NB4 (cell line): Measurements from ENCODE around the gene CCDC60.
A peak's percentile ranks its signal among the peaks of the same experiment; 100 is the strongest.

Experiments
- DNase-seq: peaks from one replicate; pipeline ENCODE4 v3.0.0; 2010; ENCODE audit warnings: low read depth
- H3K4me3 ChIP-seq: one replicate; pipeline ENCODE4 v1.5.1; 2011; ENCODE audit warnings: mild to moderate bottlenecking, low read depth, low read length, moderate library complexity
- MYC ChIP-seq: IDR thresholded peaks from 2 replicates; pipeline ENCODE4 v1.6.1; 2011; ENCODE audit warnings: low read depth, low read length
- POLR2A ChIP-seq: IDR thresholded peaks from 2 replicates; pipeline ENCODE4 v1.6.1; 2011; ENCODE audit warnings: mild to moderate bottlenecking; ENCODE audit not compliant: insufficient read length; ENCODE audit errors: extremely low read depth
- TF ChIP-seq, protein P1 (sequence below): IDR thresholded peaks from one replicate; pipeline ENCODE4 v1.5.1; 2012; ENCODE audit warnings: low read depth, low read length
- TF ChIP-seq, protein P2 (sequence below): IDR thresholded peaks from 2 replicates; pipeline ENCODE4 v1.6.1; 2011; ENCODE audit warnings: low read depth, low read length

The CCDC60 gene

DNA sequence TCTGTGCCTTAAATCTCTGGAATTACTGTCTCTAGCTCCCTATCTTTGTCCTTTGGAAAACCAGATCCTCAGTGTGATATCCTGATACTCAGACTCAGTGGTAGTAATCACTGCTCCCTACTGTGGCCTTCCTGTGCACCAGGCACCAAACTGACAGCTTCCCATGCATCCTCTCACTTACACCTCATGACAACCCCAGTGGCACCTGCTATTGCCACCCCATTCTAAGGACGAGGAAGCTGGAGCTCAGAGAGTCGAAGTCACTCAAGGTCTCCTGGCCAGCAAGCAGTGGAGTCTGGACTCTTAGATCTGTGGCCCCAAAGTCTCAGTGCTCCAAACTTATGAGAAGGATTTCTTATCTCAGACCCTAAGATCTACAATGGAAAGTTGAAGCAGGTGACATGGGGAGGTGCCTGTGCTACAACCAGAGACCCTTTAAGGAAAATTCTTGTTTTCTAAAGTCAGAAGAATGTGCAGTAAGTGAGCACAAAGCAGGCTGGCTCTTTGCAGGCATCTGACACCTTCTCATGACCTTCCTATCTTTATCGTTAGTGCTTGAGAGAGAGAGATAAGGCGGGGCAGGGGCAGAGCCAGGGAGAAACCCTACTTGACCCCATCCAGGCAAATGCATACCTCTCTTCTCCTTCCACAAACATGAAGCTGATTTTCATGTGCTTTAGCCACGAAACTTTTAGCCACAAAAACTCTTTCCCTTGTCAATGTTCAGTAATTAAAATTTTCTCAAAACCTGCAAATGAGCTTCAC, 47.1 kb downstream of the CCDC60 start:
- TF ChIP-seq, protein P1, sequence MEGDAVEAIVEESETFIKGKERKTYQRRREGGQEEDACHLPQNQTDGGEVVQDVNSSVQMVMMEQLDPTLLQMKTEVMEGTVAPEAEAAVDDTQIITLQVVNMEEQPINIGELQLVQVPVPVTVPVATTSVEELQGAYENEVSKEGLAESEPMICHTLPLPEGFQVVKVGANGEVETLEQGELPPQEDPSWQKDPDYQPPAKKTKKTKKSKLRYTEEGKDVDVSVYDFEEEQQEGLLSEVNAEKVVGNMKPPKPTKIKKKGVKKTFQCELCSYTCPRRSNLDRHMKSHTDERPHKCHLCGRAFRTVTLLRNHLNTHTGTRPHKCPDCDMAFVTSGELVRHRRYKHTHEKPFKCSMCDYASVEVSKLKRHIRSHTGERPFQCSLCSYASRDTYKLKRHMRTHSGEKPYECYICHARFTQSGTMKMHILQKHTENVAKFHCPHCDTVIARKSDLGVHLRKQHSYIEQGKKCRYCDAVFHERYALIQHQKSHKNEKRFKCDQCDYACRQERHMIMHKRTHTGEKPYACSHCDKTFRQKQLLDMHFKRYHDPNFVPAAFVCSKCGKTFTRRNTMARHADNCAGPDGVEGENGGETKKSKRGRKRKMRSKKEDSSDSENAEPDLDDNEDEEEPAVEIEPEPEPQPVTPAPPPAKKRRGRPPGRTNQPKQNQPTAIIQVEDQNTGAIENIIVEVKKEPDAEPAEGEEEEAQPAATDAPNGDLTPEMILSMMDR, result no peak
- TF ChIP-seq POLR2A (no peak), MYC (no peak)
- TF ChIP-seq, protein P2, sequence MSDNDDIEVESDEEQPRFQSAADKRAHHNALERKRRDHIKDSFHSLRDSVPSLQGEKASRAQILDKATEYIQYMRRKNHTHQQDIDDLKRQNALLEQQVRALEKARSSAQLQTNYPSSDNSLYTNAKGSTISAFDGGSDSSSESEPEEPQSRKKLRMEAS, result no peak
- DNase-seq, result no peak

DNA sequence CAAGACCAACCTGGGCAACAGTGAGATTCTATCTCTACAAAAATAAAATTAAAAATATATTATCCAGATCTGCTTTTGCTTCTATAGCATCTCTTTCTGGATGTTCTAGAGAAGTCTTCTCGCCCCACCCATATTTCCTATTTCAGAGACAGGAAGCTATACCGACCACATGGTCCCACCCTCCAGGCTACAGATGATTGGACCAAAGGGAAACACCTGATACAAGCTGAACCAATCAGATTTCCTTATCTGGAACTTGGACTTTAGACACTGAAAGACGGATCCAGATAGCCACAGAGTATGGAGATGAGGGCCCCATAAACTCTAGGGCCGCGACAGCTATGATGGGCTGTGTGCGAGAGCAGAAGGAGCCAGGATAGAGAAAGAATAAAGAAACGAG, 48.7 kb downstream of the CCDC60 start:
- TF ChIP-seq, protein P2, result no peak
- no peak for TF ChIP-seq POLR2A
- TF ChIP-seq, protein P1, result no peak
- no peak for TF ChIP-seq MYC
- peak; percentile 16 for DNase-seq
- H3K4me3 ChIP-seq, result no peak overlapping the region

More for the DNA sequence above, 47.1 kb downstream of the CCDC60 start:
- H3K4me3 ChIP-seq, result no peak overlapping the region

DNA sequence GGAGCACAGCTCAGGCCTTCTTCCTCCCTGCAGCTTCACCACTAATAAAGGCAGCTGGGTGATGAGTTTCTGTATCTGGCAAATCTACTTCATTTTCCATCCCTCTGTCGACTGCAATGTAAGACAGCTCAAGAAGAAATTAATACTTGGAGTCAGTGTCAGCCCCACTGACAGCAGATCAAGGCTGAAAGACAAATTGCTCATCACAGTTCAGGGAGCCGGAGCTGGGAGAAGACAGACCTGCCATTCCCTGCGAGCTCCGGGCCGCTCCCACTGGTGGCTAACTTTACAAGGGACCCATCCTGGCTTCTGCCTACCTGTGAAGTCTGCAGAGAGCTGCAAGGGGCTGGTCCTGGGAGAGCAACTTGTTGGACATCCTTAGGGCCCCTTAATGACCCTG, 49.8 kb downstream of the CCDC60 start:
- DNase-seq, result no peak
- no peak overlapping the region for H3K4me3 ChIP-seq
- TF ChIP-seq MYC (no peak), POLR2A (no peak)
- TF ChIP-seq, protein P1, result no peak
- TF ChIP-seq, protein P2, result no peak

DNA sequence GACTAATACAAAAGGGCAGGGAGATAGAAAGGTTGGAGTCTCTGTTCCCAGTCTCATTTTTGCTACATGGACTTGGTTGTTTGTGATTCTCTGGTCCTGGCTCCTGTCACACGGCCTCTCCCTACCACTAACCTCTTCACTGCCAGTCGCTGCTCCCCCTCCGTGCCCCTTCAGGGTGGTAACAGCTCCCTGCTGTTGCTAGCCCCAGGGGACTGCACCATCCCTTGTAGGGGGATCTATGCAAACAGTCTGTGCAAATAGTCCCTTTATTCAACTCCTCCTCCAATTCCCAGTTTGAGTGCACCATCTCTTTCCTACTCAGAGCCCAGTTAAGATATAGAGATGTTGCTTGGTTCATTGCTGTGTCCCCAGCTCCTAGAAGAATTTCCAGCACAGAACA, 51.1 kb downstream of the CCDC60 start:
- no peak for DNase-seq
- TF ChIP-seq, protein P2, result no peak
- no peak for TF ChIP-seq MYC
- no peak overlapping the region for H3K4me3 ChIP-seq

DNA sequence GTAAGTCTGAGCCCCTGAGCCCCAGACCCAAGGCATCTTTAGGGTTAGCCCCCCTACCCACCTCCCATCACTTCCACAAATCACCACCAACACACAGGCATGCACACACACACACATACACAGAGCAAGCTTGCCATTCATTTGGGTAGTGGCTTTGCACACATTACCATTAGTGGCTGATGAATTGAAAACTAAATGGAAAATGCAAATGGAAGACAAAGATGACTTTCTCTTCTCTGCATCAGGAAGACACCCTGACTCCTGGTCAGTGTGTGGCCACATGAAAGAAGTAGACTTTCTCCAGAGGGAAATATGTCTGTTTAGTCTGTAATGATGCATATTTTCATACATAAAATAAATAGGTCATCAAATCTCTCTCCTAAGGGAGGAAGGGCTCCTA, 55.2 kb downstream of the CCDC60 start:
- no peak for DNase-seq

DNA sequence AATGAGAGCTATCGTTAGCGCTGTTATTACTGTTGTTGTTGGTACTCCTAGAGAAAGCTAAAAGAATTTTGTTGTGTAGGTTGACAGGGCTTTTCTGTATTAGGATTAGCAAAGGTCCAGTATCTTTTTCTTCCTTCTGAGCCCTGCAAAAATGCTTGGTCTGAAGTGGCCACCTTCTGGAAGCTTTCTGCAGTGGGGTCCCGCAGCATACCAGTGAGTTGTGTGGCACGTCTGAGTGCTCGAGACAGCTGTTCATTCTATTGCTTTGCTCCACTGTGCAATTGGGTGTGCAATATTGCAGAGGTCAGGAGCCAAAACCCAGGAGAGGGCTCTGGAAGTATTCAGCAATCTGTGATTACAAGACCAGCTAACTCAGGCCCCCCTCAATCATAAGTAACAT, 57.1 kb downstream of the CCDC60 start:
- TF ChIP-seq MYC (no peak), POLR2A (no peak)
- TF ChIP-seq, protein P2, result no peak
- TF ChIP-seq, protein P1, result no peak
- no peak for DNase-seq
- no peak overlapping the region for H3K4me3 ChIP-seq

More for the DNA sequence above, 55.2 kb downstream of the CCDC60 start:
- TF ChIP-seq, protein P2, result no peak
- TF ChIP-seq MYC (no peak), POLR2A (no peak)
- TF ChIP-seq, protein P1, result no peak
- no peak overlapping the region for H3K4me3 ChIP-seq
